Endothelial cell of umbilical vein (primary cell): ENCODE data around the gene SCYGR1. TPM values are rescaled to one million over a fixed set of nuclear protein-coding genes. Genes with fewer than 3 reads are reported as not detected.

Experiments used
- BruUV-seq: library from RNA; stranded (reverse); fragments of 400-500 nt; replicated peaks from 2 replicates; lab custom pipeline; 2021; lab: Mats Ljungman, UMichigan
- CTCF ChIA-PET: fragments of 300-600, 350-600 bp; sonication (Branson Sonifier 250); formaldehyde crosslinking; loops from one replicate; lab custom pipeline; 2021; ENCODE audit warnings: antibody characterized with exemption, inconsistent platforms; lab: Charles Lee
- POLR2A ChIA-PET: fragments of 300-600, 350-600 bp; sonication (Branson Sonifier 250); formaldehyde crosslinking; loops from one replicate; lab custom pipeline; 2021; ENCODE audit warnings: antibody characterized with exemption, inconsistent platforms; lab: Charles Lee
- DNase-seq: peaks from one replicate; pipeline ENCODE4 v3.0.0-alpha.2; 2011; ENCODE audit warnings: low read depth, low spot score
- FAIRE-seq: peaks from 2 replicates; lab custom pipeline; 2011; peaks lifted over from hg19 to GRCh38; lab: Jason Lieb, UNC
- H2AFZ ChIP-seq: 2 replicates; pipeline ENCODE4 v1.6.0; 2012; ENCODE audit warnings: low read depth, low read length, control low read depth, inconsistent platforms
- H3K27ac ChIP-seq: 2 replicates; pipeline ENCODE4 v1.5.1; 2011; ENCODE audit warnings: low read depth, mild to moderate bottlenecking, control low read depth, low read length, moderate library complexity; ENCODE audit not compliant: insufficient read depth
- H3K27me3 ChIP-seq, 2 experiments: 2 replicates each; pipeline versions ENCODE4 v1.6.0 to v1.6.1; 2011; ENCODE audit warnings: low read length in 2 of 2, mixed read lengths in 1 of 2; ENCODE audit not compliant: control insufficient read depth in 2 of 2, insufficient read depth in 2 of 2
- H3K36me3 ChIP-seq, 2 experiments: 2 replicates in 1 of 2; 3 replicates in 1 of 2; pipeline ENCODE4 v1.5.1; 2011; ENCODE audit warnings: low read length in 2 of 2, mild to moderate bottlenecking in 1 of 2, moderate library complexity in 1 of 2; ENCODE audit not compliant: control insufficient read depth in 2 of 2, insufficient read depth in 2 of 2; ENCODE audit errors: extremely low read depth in 1 of 2
- H3K4me1 ChIP-seq: 3 replicates; pipeline ENCODE4 v1.5.1; 2011; ENCODE audit warnings: mild to moderate bottlenecking, low read length; ENCODE audit not compliant: control insufficient read depth, insufficient read depth; ENCODE audit errors: extremely low read depth
- H3K4me2 ChIP-seq: 2 replicates; pipeline ENCODE4 v1.6.1; 2011; ENCODE audit warnings: low read length, control low read depth, mixed read lengths; ENCODE audit not compliant: insufficient read depth
- H3K4me3 ChIP-seq, 3 experiments: fragments of 200-600 bp in 1 of 3; sonication (generic), shearing (Covaris generic) in 1 of 3; replicated peaks in 1 of 3; 2 replicates each; pipeline ENCODE4 v1.5.1; 2011 to 2016; ENCODE audit warnings: control low read depth in 3 of 3, low read length in 3 of 3, mild to moderate bottlenecking in 2 of 3, inconsistent platforms in 1 of 3, low read depth in 1 of 3, moderate library complexity in 1 of 3; ENCODE audit not compliant: insufficient read depth in 1 of 3
- H3K79me2 ChIP-seq: 2 replicates; pipeline ENCODE4 v1.6.0; 2012; ENCODE audit warnings: low read length, inconsistent platforms; ENCODE audit not compliant: control insufficient read depth, insufficient read depth
- H3K9ac ChIP-seq: replicated peaks from 2 replicates; pipeline ENCODE3; 2011; ENCODE audit warnings: low read length, control low read depth; ENCODE audit not compliant: insufficient read depth; ENCODE audit errors: extremely low read depth
- H3K9me1 ChIP-seq: replicated peaks from 3 replicates; pipeline ENCODE4 v1.6.0; 2011; ENCODE audit warnings: mild to moderate bottlenecking, low read length; ENCODE audit not compliant: control insufficient read depth, insufficient read depth; ENCODE audit errors: extremely low read depth
- H3K9me3 ChIP-seq: replicated peaks from 2 replicates; pipeline ENCODE4 v1.5.1; 2012; ENCODE audit warnings: low read length, inconsistent platforms; ENCODE audit not compliant: control insufficient read depth, insufficient read depth
- H4K20me1 ChIP-seq: replicated peaks from 2 replicates; pipeline ENCODE3; 2011; ENCODE audit warnings: mild to moderate bottlenecking, low read length; ENCODE audit not compliant: control insufficient read depth, insufficient read depth; ENCODE audit errors: extremely low read depth
- EZH2 ChIP-seq: IDR thresholded peaks from 2 replicates; pipeline ENCODE4 v1.6.1; 2012; ENCODE audit warnings: borderline replicate concordance, low read depth, mild to moderate bottlenecking, moderate library complexity, low read length, inconsistent platforms; ENCODE audit not compliant: severe bottlenecking
- FOS ChIP-seq: IDR thresholded peaks from 2 replicates; pipeline ENCODE4 v1.6.1; 2011; ENCODE audit warnings: mild to moderate bottlenecking, low read length, moderate library complexity, borderline replicate concordance; ENCODE audit not compliant: insufficient read depth
- GATA2 ChIP-seq: IDR thresholded peaks from 2 replicates; pipeline ENCODE4 v1.7.0; 2011; ENCODE audit warnings: low read depth, mild to moderate bottlenecking, moderate library complexity, mixed read lengths, low read length; ENCODE audit not compliant: insufficient read length, insufficient read depth
- JUN ChIP-seq: IDR thresholded peaks from 2 replicates; pipeline ENCODE4 v1.6.1; 2011; ENCODE audit warnings: borderline replicate concordance, low read depth; ENCODE audit not compliant: insufficient read length, insufficient read depth
- MYC ChIP-seq: IDR thresholded peaks from one replicate; pipeline ENCODE4 v1.6.1; 2011; ENCODE audit warnings: mild to moderate bottlenecking, low read depth, low read length
- POLR2A ChIP-seq: IDR thresholded peaks from 2 replicates; pipeline ENCODE4 v1.6.1; 2012; ENCODE audit warnings: low read depth, mild to moderate bottlenecking, control low read depth, low read length
- POLR2AphosphoS5 ChIP-seq: IDR thresholded peaks from 2 replicates; pipeline ENCODE4 v1.6.1; 2012; ENCODE audit warnings: low read depth, mild to moderate bottlenecking, control low read depth, low read length, moderate library complexity; ENCODE audit not compliant: insufficient read depth
- dilution Hi-C: fragments of 300-500 bp; cut with MboI; formaldehyde crosslinking; loops from one replicate; pipeline ENCODE4 v1.15.0; 2019; ENCODE audit warnings: low sequenced_read_pairs; ENCODE audit not compliant: extremely low pct_ligation_motif_present
- intact Hi-C: fragments of 100-400 bp; cut with micrococcal nuclease; formaldehyde crosslinking; loops from one replicate; pipeline ENCODE4 v1.10.0; 2022
- polyA plus RNA-seq, 4 experiments: library from polyadenylated mRNA; depleted of rRNA in 3 of 4; stranded (reverse) in 3 of 4; unstranded in 1 of 4; fragments of >200 nt; gene quantifications; 2 replicates each; pipeline versions ENCODE4 v1.2.1 to v1.2.3, GENCODE V29; 2011 to 2012; ENCODE audit warnings: missing spikeins in 1 of 4
- total RNA-seq: library from RNA; stranded (reverse); gene quantifications from 2 replicates; pipeline ENCODE4 v1.2.3, GENCODE V29; 2021
- TF ChIP-seq, protein P1 (sequence below), 2 donors: IDR thresholded peaks; 1 replicate in 1 of 2; 2 replicates in 1 of 2; pipeline ENCODE4 v1.5.1; 2011; ENCODE audit warnings: low read length in 2 of 2, mild to moderate bottlenecking in 2 of 2, moderate library complexity in 2 of 2, control low read depth in 1 of 2, inconsistent platforms in 1 of 2, low read depth in 1 of 2; ENCODE audit not compliant: insufficient read depth in 1 of 2; ENCODE audit errors: extremely low read depth in 1 of 2
- TF ChIP-seq, protein P2 (sequence below): IDR thresholded peaks from 2 replicates; pipeline ENCODE4 v1.6.1; 2011; ENCODE audit not compliant: insufficient read depth, insufficient read length

Gene SCYGR1
- total and polyA plus RNA-seq, 2 donors (not counting 3 experiments of a cell fraction or from before 2014, with no cell fraction given) = not detected

- POLR2A ChIA-PET = no interaction called here
- DNase-seq (no peak), FAIRE-seq (peak; percentile 38)
- Histone ChIP-seq H3K36me3 (no peaks in the 10 kb centered on the region), H3K9me1 (no peaks in the 10 kb centered on the region), H3K79me2 (no peaks in the 10 kb centered on the region), H2AFZ (no peak overlapping the region), H4K20me1 (no peaks in the 10 kb centered on the region), H3K27me3 (no peaks in the 10 kb centered on the region), H3K4me1 (no peaks in the 10 kb centered on the region), H3K4me2 (no peak overlapping the region), H3K9me3 (no peaks in the 10 kb centered on the region), H3K9ac (no peak overlapping the region), H3K27ac (no peak overlapping the region), H3K4me3 (no peak overlapping the region)
- CTCF ChIA-PET = no interaction called here
- BruUV-seq = no TSS peak
- dilution Hi-C loops = no loop called here
- intact Hi-C loops = no loop called here
- TF ChIP-seq MYC (no peak), GATA2 (no peak), FOS (no peak), EZH2 (no peak), JUN (no peak), POLR2A (no peak), POLR2AphosphoS5 (no peak)
- TF ChIP-seq, protein P1, sequence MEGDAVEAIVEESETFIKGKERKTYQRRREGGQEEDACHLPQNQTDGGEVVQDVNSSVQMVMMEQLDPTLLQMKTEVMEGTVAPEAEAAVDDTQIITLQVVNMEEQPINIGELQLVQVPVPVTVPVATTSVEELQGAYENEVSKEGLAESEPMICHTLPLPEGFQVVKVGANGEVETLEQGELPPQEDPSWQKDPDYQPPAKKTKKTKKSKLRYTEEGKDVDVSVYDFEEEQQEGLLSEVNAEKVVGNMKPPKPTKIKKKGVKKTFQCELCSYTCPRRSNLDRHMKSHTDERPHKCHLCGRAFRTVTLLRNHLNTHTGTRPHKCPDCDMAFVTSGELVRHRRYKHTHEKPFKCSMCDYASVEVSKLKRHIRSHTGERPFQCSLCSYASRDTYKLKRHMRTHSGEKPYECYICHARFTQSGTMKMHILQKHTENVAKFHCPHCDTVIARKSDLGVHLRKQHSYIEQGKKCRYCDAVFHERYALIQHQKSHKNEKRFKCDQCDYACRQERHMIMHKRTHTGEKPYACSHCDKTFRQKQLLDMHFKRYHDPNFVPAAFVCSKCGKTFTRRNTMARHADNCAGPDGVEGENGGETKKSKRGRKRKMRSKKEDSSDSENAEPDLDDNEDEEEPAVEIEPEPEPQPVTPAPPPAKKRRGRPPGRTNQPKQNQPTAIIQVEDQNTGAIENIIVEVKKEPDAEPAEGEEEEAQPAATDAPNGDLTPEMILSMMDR (IDR thresholded peaks at IDR 0.05; ENCODE audit: extremely low read depth in 1 of 2, insufficient read depth in 1 of 2, low read depth in 1 of 2, low read length in 2 of 2) = no peak
- TF ChIP-seq, protein P2, sequence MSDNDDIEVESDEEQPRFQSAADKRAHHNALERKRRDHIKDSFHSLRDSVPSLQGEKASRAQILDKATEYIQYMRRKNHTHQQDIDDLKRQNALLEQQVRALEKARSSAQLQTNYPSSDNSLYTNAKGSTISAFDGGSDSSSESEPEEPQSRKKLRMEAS = no peak
These were observed 1.9 kb upstream of the SCYGR1 start for GRCh38 chr2:227389661-227390060.
